GM12873 (cell line): Measurements from ENCODE around the gene TTC9.

ENCODE experiments used
- TF ChIP-seq, protein P1 (sequence below): IDR thresholded peaks from 2 replicates; pipeline ENCODE4 v1.5.1; 2012; ENCODE audit warnings: low read depth, mild to moderate bottlenecking, moderate library complexity, low read length, control low read depth; ENCODE audit not compliant: insufficient read depth; ENCODE audit errors: missing control alignments

The TTC9 gene

GRCh38 chr14:70692210-70692609 lies 50.5 kb downstream of the TTC9 start:
- TF ChIP-seq, protein P1, sequence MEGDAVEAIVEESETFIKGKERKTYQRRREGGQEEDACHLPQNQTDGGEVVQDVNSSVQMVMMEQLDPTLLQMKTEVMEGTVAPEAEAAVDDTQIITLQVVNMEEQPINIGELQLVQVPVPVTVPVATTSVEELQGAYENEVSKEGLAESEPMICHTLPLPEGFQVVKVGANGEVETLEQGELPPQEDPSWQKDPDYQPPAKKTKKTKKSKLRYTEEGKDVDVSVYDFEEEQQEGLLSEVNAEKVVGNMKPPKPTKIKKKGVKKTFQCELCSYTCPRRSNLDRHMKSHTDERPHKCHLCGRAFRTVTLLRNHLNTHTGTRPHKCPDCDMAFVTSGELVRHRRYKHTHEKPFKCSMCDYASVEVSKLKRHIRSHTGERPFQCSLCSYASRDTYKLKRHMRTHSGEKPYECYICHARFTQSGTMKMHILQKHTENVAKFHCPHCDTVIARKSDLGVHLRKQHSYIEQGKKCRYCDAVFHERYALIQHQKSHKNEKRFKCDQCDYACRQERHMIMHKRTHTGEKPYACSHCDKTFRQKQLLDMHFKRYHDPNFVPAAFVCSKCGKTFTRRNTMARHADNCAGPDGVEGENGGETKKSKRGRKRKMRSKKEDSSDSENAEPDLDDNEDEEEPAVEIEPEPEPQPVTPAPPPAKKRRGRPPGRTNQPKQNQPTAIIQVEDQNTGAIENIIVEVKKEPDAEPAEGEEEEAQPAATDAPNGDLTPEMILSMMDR: no peak

DNA sequence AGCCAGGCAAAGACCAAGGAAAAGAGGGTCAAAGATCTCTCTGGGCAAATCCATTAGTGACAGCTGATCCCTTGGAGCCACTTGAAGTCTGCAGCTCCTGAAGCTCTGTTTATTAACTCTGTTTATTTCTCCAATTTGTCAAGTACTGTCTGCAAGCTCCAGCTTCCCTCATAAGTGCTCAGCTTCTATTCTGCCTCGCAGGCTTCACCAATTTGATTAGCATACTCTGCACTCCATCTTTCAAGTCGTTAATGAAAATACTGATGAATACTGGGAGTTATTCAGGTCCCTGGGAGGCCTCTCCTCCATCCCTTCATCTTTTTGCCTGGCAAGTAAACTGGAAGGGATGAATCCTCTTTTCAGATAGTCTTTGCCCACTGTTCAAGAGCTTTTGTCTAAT lies 54.3 kb downstream of the TTC9 start:
- TF ChIP-seq, protein P1: no peak

DNA sequence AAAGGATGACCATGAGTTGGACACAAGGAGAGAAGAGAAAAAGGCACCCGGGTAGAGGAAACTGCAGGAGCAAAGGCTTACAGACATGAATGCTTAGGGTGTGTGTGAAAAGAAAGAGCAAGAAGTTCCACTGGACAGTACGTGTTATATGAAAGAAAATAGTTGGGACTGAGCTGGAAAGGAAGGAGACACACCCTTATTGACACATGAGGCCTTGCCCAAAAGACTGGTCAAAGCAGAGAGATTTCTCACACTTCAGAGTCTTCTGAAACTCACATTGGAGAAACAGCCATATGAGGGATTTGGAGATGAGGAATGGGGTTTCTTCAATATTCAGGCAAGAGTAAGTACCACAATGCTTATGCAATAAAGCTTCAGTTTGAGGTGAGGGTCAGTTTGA lies 56.0 kb downstream of the TTC9 start:
- TF ChIP-seq, protein P1: no peak

DNA sequence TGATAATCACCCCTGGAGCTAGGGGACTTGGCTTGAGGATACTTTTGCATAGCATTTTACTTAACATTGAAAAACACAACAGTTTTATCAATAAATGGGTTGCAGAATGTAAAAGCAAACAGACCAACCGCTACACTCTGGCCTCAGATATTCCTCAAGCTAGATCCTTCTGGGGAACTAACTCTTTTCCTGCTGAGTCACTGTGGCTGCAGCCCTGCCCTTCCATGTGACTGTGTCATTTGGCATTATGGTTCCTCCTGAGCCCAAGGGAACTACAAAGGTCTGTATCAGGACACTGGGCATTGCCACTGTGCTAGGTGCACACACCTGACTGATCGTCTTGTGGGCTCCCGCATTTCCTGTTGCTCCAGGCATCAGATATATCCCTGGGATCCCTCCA lies 56.6 kb downstream of the TTC9 start:
- TF ChIP-seq, protein P1: no peak

DNA sequence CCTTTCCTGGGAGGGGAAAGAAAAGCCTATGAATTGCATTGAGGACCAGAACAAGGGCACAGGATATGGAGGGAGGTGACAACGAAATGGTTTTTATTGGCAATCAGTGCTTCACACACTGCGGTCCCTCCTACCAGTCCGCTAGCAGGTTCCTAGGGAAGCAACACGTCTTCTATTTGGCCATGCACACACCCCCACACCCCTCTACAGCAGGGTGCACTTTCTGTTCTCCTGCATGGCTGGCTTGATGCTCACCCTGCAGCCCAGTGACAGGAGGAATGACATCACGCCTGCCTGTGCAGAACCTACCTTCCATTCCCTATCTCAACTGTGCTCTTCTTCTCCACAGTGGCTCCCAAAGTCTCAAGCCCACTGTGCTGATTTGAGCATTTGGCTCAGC lies 57.9 kb downstream of the TTC9 start:
- TF ChIP-seq, protein P1: no peak

GRCh38 chr14:70700955-70701585 lies 59.4 kb downstream of the TTC9 start:
- TF ChIP-seq, protein P1: no peak

DNA sequence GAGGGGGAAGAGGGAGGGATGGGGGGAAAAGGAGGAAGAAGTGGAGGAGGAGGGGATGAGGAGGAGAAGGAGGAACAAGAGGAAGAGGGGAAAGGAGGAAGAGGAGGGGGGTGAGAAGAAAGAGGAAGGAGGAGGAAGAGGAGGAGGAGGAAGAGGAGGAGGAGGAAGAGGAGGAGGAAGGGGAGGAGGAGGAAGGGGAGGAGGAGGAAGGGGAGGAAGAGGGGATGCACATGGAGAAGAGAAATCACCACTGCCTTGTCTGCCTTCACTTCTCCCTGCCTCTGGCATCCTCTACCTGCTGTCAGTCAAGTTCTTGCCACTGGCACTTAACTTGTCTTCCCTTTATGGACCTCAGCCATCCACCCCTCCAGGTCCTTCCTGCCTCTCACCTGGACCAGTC lies 59.9 kb downstream of the TTC9 start:
- TF ChIP-seq, protein P1: no peak
